Posterior vena cava (tissue), 2 donors: Measurements from ENCODE around the gene PLA2G2C. TPM values are rescaled to one million over a fixed set of nuclear protein-coding genes. Genes with fewer than 3 reads are reported as not detected.
A peak's percentile ranks its signal among the peaks of the same experiment; 100 is the strongest.
"Not testable (repeated sequence)": the region's sequence is repeated elsewhere in the genome, so short reads cannot be mapped to it uniquely, and the experiment has no call there.

Experiments
- DNase-seq: peaks from one replicate; pipeline ENCODE4 v3.0.0-alpha.2; 2020; ENCODE audit warnings: low spot score
- intact Hi-C, 2 donors: fragments of 100-400 bp; cut with DNase I; formaldehyde crosslinking; loops; one replicate each; pipeline versions ENCODE4 v1.14.1 to v1.14.2; 2022 to 2023
- total RNA-seq, 2 donors: library from RNA; stranded (reverse); fragmentation: NEBNext Ultra II Directional; extraction: Animal tissue kit (Norgen Biotek cat#: 25700); gene quantifications; one replicate each; pipeline ENCODE4 v1.2.1, GENCODE V29; 2021
- donor health status: DM: yes; HTN: yes; CAD: no.
- donor health status: DM: yes; HTN: yes; CAD: no.

The PLA2G2C gene
- total RNA-seq, 2 donors from 2014 or later: 0.14 to 0.24 TPM

- intact Hi-C loops: no loop called here
- peak; percentile 50 for DNase-seq
Measured at GRCh38 chr1:20143318-20143717, 43.0 kb downstream of the PLA2G2C start.

GRCh38 chr1:20142001-20142710 is 44.2 kb downstream of the PLA2G2C start:
- peak; percentile 58 for DNase-seq
- intact Hi-C loops: no loop called here

- intact Hi-C loops: loop anchor here in 1 of 2 donors (1.0 kb wide), 1 partner anchor 27 kb away; no protein-coding TSS in a partner anchor
- peak; percentile 62 for DNase-seq
Measured at GRCh38 chr1:20141466-20141865, 44.9 kb downstream of the PLA2G2C start.

GRCh38 chr1:20141001-20141400 is 45.3 kb downstream of the PLA2G2C start:
- DNase-seq: peak; percentile 68

GRCh38 chr1:20139776-20140612 is 46.3 kb downstream of the PLA2G2C start:
- intact Hi-C loops: no loop called here
- DNase-seq: peak; percentile 62

More at GRCh38 chr1:20141001-20141400, 45.3 kb downstream of the PLA2G2C start:
- intact Hi-C loops: loop anchor here in 1 of 2 donors (1.0 kb wide), 1 partner anchor 27 kb away; no protein-coding TSS in a partner anchor

GRCh38 chr1:20138961-20139550 is 47.3 kb downstream of the PLA2G2C start, which contains the start of gene PLA2G2F:
Gene PLA2G2F, plus strand, starts transcription at chr1:20139323. Its CDS starts 105 bp downstream, at chr1:20139428.
- DNase-seq: peak; percentile 53
- intact Hi-C loops: no loop called here

- intact Hi-C loops: no loop called here
- DNase-seq: peak; percentile 51
Measured at GRCh38 chr1:20138346-20138745, 48.0 kb downstream of the PLA2G2C start.

GRCh38 chr1:20137604-20138003 is 48.7 kb downstream of the PLA2G2C start:
- peak; percentile 30 for DNase-seq
- intact Hi-C loops: no loop called here

- peak; percentile 2 for DNase-seq
- intact Hi-C loops: no loop called here
Measured at GRCh38 chr1:20137055-20137454, 49.3 kb downstream of the PLA2G2C start.

GRCh38 chr1:20136249-20136648 is 50.1 kb downstream of the PLA2G2C start:
- intact Hi-C loops: no loop called here
- peak; percentile 12 for DNase-seq

GRCh38 chr1:20134995-20135394 is 51.3 kb downstream of the PLA2G2C start:
- intact Hi-C loops: no loop called here
- DNase-seq: no peak

- intact Hi-C loops: not testable (repeated sequence)
- DNase-seq: peak; percentile 15
Measured at GRCh38 chr1:20130518-20130917, 55.8 kb downstream of the PLA2G2C start.

GRCh38 chr1:20126806-20127440 is 59.4 kb downstream of the PLA2G2C start:
- peak; percentile 59 for DNase-seq
- intact Hi-C loops: no loop called here

- intact Hi-C loops: no loop called here
- no peak for DNase-seq
Measured at GRCh38 chr1:20126041-20126805, 60.1 kb downstream of the PLA2G2C start.

GRCh38 chr1:20125100-20125499 is 61.2 kb downstream of the PLA2G2C start:
- intact Hi-C loops: no loop called here
- DNase-seq: no peak

- peak; percentile 57 for DNase-seq
- intact Hi-C loops: no loop called here
Measured at GRCh38 chr1:20124456-20125057, 61.8 kb downstream of the PLA2G2C start.

GRCh38 chr1:20123722-20124455 is 62.4 kb downstream of the PLA2G2C start:
- intact Hi-C loops: no loop called here
- peak; percentile 29 for DNase-seq

GRCh38 chr1:20120796-20121195 is 65.5 kb downstream of the PLA2G2C start:
- peak; percentile 55 for DNase-seq
- intact Hi-C loops: no loop called here
